HepG2 (cell line): Measurements from ENCODE around the gene SP5. TPM values are rescaled to one million over a fixed set of nuclear protein-coding genes. Genes with fewer than 3 reads are reported as not detected.
A peak's percentile ranks its signal among the peaks of the same experiment; 100 is the strongest.

Experiments used
- ARID5B ChIP-seq: IDR thresholded peaks from 2 replicates; pipeline ENCODE4 v1.4.0; 2020; ENCODE audit warnings: mild to moderate bottlenecking, missing genetic modification reagents
- CHD2 ChIP-seq: IDR thresholded peaks from 2 replicates; pipeline ENCODE4 v1.6.1; 2011; ENCODE audit warnings: low read depth, low read length, improper control_type of control experiment
- EED ChIP-seq: sonication (generic); formaldehyde crosslinking; IDR thresholded peaks from 2 replicates; pipeline ENCODE4 v1.5.0; 2020; ENCODE audit warnings: mild to moderate bottlenecking, missing genetic modification reagents
- GPN1 ChIP-seq: sonication (generic); formaldehyde crosslinking; IDR thresholded peaks from 2 replicates; pipeline ENCODE4 v1.5.1; 2020; ENCODE audit warnings: missing genetic modification reagents, borderline replicate concordance
- HBP1 ChIP-seq: IDR thresholded peaks from 2 replicates; pipeline ENCODE4 v1.6.1; 2016; ENCODE audit warnings: low read depth, control low read depth
- HNF1B ChIP-seq: sonication (generic); formaldehyde crosslinking; IDR thresholded peaks from 2 replicates; pipeline ENCODE4 v1.5.1; 2020; ENCODE audit warnings: mild to moderate bottlenecking, moderate library complexity, missing genetic modification reagents
- IRF2 ChIP-seq: IDR thresholded peaks from 2 replicates; pipeline ENCODE4 v1.6.1; 2018; ENCODE audit warnings: missing genetic modification reagents, missing compliant biosample characterization
- JARID2 ChIP-seq: sonication (generic); formaldehyde crosslinking; IDR thresholded peaks from 2 replicates; pipeline ENCODE4 v1.8.1; 2023; ENCODE audit warnings: missing genetic modification reagents, inconsistent platforms; ENCODE audit not compliant: insufficient replicate concordance
- KDM5B ChIP-seq: sonication (generic); formaldehyde crosslinking; IDR thresholded peaks from 2 replicates; pipeline ENCODE4 v1.4.0; 2020; ENCODE audit warnings: missing genetic modification reagents, mild to moderate bottlenecking, borderline replicate concordance
- REXO4 ChIP-seq: sonication (generic); formaldehyde crosslinking; IDR thresholded peaks from 2 replicates; pipeline ENCODE4 v1.8.0; 2022; ENCODE audit warnings: missing genetic modification reagents, mild to moderate bottlenecking, borderline replicate concordance
- SIN3A ChIP-seq: IDR thresholded peaks from 2 replicates; pipeline ENCODE4 v1.6.1; 2011; ENCODE audit warnings: low read depth, mild to moderate bottlenecking, control low read depth, low read length, borderline replicate concordance
- TARDBP ChIP-seq: sonication (generic); formaldehyde crosslinking; IDR thresholded peaks from 2 replicates; pipeline ENCODE4 v1.8.0; 2022; ENCODE audit warnings: mild to moderate bottlenecking, missing genetic modification reagents
- TMF1 ChIP-seq: sonication (generic); formaldehyde crosslinking; IDR thresholded peaks from 2 replicates; pipeline ENCODE4 v1.8.1; 2022; ENCODE audit warnings: low read depth, missing genetic modification reagents
- ZFP36L1 ChIP-seq: sonication (generic); formaldehyde crosslinking; IDR thresholded peaks from 2 replicates; pipeline ENCODE4 v1.8.0; 2022; ENCODE audit warnings: mild to moderate bottlenecking, missing genetic modification reagents, moderate library complexity
- ZNF3 ChIP-seq: IDR thresholded peaks from 2 replicates; pipeline ENCODE4 v1.7.0; 2017; ENCODE audit warnings: inconsistent platforms
- ZNF317 ChIP-seq: sonication (generic); formaldehyde crosslinking; IDR thresholded peaks from 2 replicates; pipeline ENCODE4 v1.5.0; 2020; ENCODE audit warnings: mild to moderate bottlenecking, missing genetic modification reagents
- ZNF775 ChIP-seq: sonication (generic); formaldehyde crosslinking; IDR thresholded peaks from 2 replicates; pipeline ENCODE4 v1.4.0; 2020; ENCODE audit warnings: missing genetic modification reagents, mild to moderate bottlenecking, moderate library complexity, borderline replicate concordance
- ZSCAN21 ChIP-seq: sonication (generic); formaldehyde crosslinking; IDR thresholded peaks from 2 replicates; pipeline ENCODE4 v1.8.0; 2022; ENCODE audit warnings: mild to moderate bottlenecking, missing genetic modification reagents, moderate library complexity, borderline replicate concordance
- ZXDC ChIP-seq: sonication (generic); formaldehyde crosslinking; IDR thresholded peaks from 2 replicates; pipeline ENCODE4 v1.5.0; 2020; ENCODE audit warnings: mild to moderate bottlenecking, missing genetic modification reagents
- polyA plus RNA-seq, 8 experiments: library from polyadenylated mRNA; depleted of rRNA in 3 of 8; stranded (reverse) in 7 of 8; unstranded in 1 of 8; fragments of >200 nt; fragmentation: Illumina TruSeq in 4 of 8; extraction: Trizol in 4 of 8; gene quantifications; 2 replicates each; pipeline versions ENCODE4 v1.2.1 to v1.2.3, GENCODE V29; 2011 to 2016; ENCODE audit warnings: low read depth in 4 of 8, missing spikeins in 1 of 8, mixed read lengths in 1 of 8; ENCODE audit not compliant: insufficient read depth in 1 of 8
- total RNA-seq, 5 experiments: library from RNA; depleted of rRNA; stranded (reverse); fragments of >200 nt; fragmentation: Illumina TruSeq; extraction: Trizol; gene quantifications; 2 replicates each; pipeline ENCODE4 v1.2.3, GENCODE V29; 2016; ENCODE audit warnings: low read depth in 1 of 5

SP5 gene
- total and polyA plus RNA-seq, 2 of the 13 experiments (the other 11 are each of a cell fraction or from before 2014, with no cell fraction given) = 50.8 to 119 TPM

GRCh38 chr2:170711774-170712652, 3.1 kb upstream of the SP5 start (continued):
- 0 out of 2 replicates have a peak, but pooled peaks have one; percentile 65 for TF ChIP-seq HNF1B (CRISPR knock-in tag)
- peak; percentile 86 for TF ChIP-seq KDM5B
- TF ChIP-seq ZFP36L1 (CRISPR knock-in tag) = peak; percentile 67; the same call in 1 of the 2 replicates
- TF ChIP-seq SIN3A = peak; percentile 77
- TF ChIP-seq CHD2 = peak; percentile 55; the same call in 1 of the 2 replicates
- no peak for TF ChIP-seq ZNF775 (CRISPR knock-in tag)
- peak; percentile 92 for TF ChIP-seq ZSCAN21
- peak; percentile 86 for TF ChIP-seq ZNF317
- TF ChIP-seq EED (CRISPR knock-in tag) = no peak
- TF ChIP-seq IRF2 (CRISPR knock-in tag) = peak; percentile 79
- peak; percentile 92 for TF ChIP-seq ARID5B (CRISPR knock-in tag)
- TF ChIP-seq HBP1 (CRISPR knock-in tag) = no peak; the same call in 1 of the 2 replicates
- TF ChIP-seq REXO4 (CRISPR knock-in tag) = no peak
- no peak for TF ChIP-seq ZNF3 (CRISPR knock-in tag)
- TF ChIP-seq JARID2 (CRISPR knock-in tag) = no peak
- 0 out of 2 replicates have a peak, but pooled peaks have one; percentile 32 for TF ChIP-seq GPN1 (CRISPR knock-in tag)
- TF ChIP-seq TMF1 (CRISPR knock-in tag) = no peak
- TF ChIP-seq ZXDC = peak; percentile 62; the same call in 1 of the 2 replicates
- peak; percentile 88; the same call in 1 of the 2 replicates for TF ChIP-seq TARDBP
